WI38 (cell line): ENCODE measurements around the gene ZMYM1.

ENCODE experiments used
- H3K4me3 ChIP-seq: 2 replicates; pipeline ENCODE4 v1.5.1; 2011; ENCODE audit warnings: low read depth, mild to moderate bottlenecking, control low read depth, low read length
- TF ChIP-seq, protein P1 (sequence below): IDR thresholded peaks from 2 replicates; pipeline ENCODE4 v1.5.1; 2012; ENCODE audit warnings: low read depth, mild to moderate bottlenecking, control low read depth, low read length

ZMYM1 gene

DNA sequence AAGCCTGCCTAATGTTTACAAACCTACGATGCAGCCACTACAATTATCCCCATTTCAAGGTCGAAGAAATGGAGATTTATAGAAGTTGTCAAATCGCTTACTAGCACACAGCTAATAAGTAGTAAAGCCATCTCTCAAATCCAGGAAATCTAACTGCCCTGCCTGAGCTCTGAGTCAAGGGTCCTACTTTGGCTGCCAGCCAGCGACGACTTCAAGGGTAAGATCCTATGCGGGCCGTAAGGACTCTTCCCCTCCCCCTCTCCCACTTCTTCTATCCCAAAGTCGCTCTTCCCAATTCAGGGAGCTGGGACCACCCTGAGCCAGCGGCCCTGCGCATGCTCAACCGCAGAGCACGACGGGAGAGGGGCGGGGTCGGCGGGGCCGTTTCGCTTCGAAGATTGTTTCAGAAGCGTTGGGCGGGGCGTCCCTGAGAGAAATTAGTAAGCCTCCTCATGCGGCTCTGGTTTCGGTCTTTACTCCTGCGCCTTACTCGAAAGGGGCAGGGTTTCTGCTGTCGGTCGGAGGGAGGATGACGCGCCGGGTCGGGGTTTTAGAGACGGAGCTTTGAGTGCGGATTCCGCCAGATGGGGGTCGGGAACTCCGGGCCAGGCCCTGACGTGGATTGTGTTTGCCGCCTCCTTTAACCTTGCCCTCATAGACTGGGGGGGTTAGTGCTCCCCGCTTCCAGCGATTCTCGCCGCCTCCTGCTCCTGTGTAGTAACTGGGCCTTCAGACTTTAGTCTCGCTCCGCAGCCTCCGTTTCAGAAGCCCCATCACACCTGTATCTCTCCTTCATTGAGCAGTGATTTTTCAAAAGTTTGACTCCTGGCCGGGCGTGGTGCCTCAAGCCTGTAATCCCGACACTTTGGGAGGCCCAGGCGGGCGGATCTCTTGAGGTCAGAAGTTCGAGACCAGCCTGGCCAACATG lies at the start of gene ZMYM1:
Gene ZMYM1 (plus strand): TSS at position 383 of the 928 bp plus-strand sequence. CDS start 14,603 bp downstream, outside the sequence.
- TF ChIP-seq, protein P1, sequence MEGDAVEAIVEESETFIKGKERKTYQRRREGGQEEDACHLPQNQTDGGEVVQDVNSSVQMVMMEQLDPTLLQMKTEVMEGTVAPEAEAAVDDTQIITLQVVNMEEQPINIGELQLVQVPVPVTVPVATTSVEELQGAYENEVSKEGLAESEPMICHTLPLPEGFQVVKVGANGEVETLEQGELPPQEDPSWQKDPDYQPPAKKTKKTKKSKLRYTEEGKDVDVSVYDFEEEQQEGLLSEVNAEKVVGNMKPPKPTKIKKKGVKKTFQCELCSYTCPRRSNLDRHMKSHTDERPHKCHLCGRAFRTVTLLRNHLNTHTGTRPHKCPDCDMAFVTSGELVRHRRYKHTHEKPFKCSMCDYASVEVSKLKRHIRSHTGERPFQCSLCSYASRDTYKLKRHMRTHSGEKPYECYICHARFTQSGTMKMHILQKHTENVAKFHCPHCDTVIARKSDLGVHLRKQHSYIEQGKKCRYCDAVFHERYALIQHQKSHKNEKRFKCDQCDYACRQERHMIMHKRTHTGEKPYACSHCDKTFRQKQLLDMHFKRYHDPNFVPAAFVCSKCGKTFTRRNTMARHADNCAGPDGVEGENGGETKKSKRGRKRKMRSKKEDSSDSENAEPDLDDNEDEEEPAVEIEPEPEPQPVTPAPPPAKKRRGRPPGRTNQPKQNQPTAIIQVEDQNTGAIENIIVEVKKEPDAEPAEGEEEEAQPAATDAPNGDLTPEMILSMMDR = no peak

DNA sequence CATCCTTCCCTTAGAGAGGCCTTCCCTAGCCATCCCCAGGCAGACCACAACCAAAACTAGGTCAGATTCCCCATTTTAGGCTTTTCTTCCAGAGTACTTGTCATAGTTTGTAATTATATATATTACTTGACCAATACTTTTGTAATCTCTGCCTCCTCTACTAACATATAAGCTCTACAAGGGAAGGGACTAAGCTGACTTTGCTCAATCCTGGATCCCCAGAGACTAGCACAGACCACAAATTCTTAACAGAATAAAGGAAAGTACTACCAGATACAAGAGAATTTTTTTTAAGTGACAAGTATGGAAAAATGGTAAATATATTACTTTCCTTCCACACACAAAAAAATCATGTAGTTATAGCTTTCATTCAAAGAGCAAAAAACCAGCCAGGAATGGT lies 49.4 kb upstream of the ZMYM1 start:
- TF ChIP-seq, protein P1 = no peak
- no peak overlapping the region for H3K4me3 ChIP-seq

More for the DNA sequence above, at the start of gene ZMYM1:
- peak within 1 kb of the TSS; percentile 75 for H3K4me3 ChIP-seq

GRCh38 chr1:35030338-35030737 lies 48.8 kb upstream of the ZMYM1 start:
- TF ChIP-seq, protein P1 = no peak
- H3K4me3 ChIP-seq = peak overlapping the region; percentile 89

DNA sequence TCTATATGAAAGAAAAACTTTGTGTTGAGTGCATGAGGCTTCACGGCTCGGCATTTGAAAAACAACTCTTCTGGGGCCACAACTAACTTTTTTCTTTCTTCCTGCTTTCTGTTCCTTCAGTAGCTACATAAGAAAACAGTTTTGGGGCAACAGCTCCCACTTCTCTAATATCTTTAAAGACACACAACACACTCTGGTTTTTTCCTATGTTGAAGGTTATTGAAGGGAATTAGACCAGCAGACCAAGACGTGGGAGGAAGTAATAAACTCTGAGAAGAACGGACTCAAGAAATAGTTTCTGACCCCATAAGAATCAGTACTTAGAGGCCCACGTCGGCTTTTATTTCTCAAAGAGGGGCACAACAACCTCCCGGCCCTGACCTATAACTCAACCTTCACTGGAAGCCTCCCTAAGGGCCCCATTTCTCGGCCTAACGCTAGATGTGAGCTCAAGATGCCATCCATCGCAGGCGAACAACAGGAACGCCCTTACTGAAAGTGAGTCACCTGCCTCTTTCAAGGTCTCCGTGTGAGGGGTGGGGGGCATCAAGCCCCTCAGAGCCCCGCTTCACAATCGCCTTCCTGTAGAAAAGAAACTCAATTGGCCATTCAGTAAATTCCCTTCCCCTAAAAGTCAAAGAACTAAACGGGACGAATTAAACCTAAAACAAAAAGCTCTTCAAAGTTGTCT lies 48.3 kb upstream of the ZMYM1 start:
- peak overlapping the region; percentile 89 for H3K4me3 ChIP-seq
- TF ChIP-seq, protein P1 = no peak

DNA sequence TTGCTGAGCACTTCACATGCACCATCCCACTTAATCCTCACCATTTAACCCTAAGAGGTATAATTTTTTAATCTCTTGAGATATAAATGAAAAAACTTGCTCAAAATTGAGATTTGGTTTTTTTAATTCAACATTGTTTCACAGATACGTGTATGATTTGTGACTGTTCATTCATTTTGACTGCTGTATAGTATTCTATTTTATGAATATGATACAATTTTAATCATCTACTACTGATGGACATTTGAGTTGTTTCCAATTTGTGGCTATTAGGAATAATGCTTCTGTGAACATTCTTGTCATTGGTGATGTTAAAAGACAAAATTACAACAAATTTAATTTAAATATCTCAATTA lies 46.8 kb upstream of the ZMYM1 start:
- TF ChIP-seq, protein P1 = no peak
- peak overlapping the region; percentile 89; the same call in 1 of the 2 replicates for H3K4me3 ChIP-seq

GRCh38 chr1:35033346-35033745 lies 45.8 kb upstream of the ZMYM1 start:
- H3K4me3 ChIP-seq = no peak overlapping the region
- TF ChIP-seq, protein P1 = no peak

- TF ChIP-seq, protein P1 = no peak
- H3K4me3 ChIP-seq = no peak overlapping the region
These were observed 42.6 kb upstream of the ZMYM1 start for GRCh38 chr1:35036621-35037020.
